Measurements from ENCODE around the gene MAP3K1.
"Not testable (repeated sequence)": the region's sequence is repeated elsewhere in the genome, so short reads cannot be mapped to it uniquely, and the experiment has no call there.

Gene MAP3K1

DNA sequence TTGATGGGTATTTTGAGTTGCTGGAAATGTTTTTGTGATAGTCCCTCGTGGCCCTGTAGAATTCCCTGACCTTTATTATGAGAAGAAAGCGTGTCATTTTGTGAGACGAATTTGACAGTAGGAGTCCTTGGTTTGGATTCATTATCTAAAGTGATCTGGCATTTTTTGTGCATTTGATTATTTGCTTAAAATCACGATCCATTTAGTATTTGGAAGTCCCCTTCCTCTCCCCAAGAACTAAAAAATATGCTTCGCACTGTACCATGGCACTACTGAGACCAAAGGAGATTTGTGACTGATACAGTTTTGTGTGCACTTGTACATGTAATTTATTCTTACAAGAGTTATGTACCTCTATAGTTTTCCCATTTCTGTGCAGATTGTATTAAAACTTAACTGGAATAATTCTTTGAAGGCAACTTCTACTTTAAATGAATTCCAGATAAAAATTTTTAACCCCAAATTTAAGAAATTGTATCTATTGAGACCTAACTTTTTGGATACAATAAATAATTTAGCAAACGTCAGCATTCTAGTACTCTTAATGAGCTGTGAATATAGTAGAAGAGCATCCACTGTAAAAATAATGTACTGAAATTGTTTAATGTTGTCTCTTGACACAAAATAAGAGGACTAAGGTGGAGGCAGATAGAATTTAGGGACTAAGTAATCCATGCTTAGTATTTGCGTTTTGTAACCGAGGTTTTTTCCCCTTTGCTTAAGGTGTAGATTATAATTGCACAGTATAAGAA, 2.1 kb downstream of the MAP3K1 start:
- Histone ChIP-seq H3K9ac (ENCODE audit: low read length) (peak overlapping the region; percentile 85), H3K27me3 (ENCODE audit: control insufficient read depth, insufficient read depth, low read length) (no peaks in the 10 kb centered on the region), H3K36me3 (ENCODE audit: control insufficient read depth, insufficient read depth, low read length) (no peaks in the 10 kb centered on the region), H3K4me1 (ENCODE audit: control insufficient read depth, insufficient read depth, low read length) (peaks cover 3% of the 10 kb centered on the region), H3K9me3 (ENCODE audit: control insufficient read depth, low read length) (no peaks in the 10 kb centered on the region), H3K4me3 (ENCODE audit: low read length) (peak overlapping the region; percentile 54)

DNA sequence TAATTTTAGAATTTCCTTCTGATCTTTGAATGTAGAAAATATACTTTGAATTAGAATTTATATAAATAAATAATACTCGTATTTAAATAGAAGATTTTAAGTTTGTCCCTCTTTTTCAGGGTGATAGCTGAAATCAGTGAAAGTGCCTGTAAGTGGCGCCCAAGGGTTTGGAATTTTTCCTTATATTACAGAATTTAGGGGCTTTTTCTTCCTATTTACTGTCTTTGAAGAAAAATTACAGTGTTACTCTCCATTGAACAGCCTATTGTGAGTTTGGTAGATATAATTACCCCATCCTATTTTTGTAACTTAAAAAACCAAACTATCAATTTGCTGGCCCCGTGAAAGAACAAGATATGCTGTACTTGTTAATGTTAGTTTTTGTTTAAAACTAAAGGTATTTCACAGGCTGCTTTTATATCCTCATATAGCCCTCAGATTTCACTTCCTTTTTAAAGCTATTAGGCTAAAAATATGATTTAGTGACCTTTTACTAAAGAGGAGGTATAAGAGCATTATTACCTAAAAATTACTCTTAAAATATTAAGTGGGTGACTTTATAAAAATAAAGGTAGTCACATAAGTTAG, 3.2 kb downstream of the MAP3K1 start:
- no peaks in the 10 kb centered on the region for H3K27me3 ChIP-seq (ENCODE audit: control insufficient read depth, insufficient read depth, low read length)
- peaks cover 7% of the 10 kb centered on the region for H3K4me1 ChIP-seq (ENCODE audit: control insufficient read depth, insufficient read depth, low read length)
- H3K4me3 ChIP-seq (ENCODE audit: low read length) = no peak overlapping the region
- no peaks in the 10 kb centered on the region for H3K9me3 ChIP-seq (ENCODE audit: control insufficient read depth, low read length)
- H3K9ac ChIP-seq (ENCODE audit: low read length) = peak overlapping the region; percentile 62
- H3K36me3 ChIP-seq (ENCODE audit: control insufficient read depth, insufficient read depth, low read length) = no peaks in the 10 kb centered on the region

DNA sequence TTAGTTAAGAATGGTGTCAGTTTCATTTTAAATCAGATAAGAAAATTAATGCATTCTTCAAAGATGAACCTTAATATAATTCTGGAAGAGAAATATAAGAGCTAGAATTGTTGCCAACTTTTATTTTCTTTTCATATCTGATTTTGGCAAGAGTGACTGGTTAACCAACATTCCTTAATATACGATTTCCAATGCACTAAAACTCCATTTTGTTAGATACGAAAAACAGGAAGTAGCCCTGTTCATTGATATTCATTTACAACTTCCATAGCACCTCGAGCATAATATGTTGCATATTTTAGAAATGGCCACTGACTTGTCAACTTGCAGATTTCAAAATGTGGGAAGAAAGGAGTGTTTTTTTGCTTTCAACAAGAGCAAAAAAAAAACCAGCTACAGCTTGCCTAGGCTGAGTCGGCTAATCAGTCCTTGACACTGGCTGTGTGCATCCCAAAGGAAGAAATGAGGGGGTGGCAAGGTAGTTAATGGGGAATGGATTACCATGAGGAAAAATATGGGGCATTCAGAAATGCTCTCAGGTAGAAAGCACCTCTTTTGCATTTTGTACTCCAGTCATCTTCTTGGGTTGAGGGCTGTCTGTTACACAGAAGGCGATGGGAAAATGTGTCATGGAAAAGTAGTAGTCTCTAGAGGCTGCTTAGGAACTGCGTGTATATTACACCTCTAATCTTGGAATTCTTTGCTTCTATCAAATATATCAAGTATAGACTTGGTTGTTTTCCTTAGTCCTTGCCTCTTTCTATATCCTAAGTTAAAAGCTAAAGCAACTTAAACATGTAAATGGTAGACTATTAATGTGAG, 3.9 kb downstream of the MAP3K1 start:
- Histone ChIP-seq H3K4me1 (ENCODE audit: control insufficient read depth, insufficient read depth, low read length) (peaks cover 11% of the 10 kb centered on the region), H3K4me3 (ENCODE audit: low read length) (no peak overlapping the region), H3K27me3 (ENCODE audit: control insufficient read depth, insufficient read depth, low read length) (no peaks in the 10 kb centered on the region), H3K36me3 (ENCODE audit: control insufficient read depth, insufficient read depth, low read length) (no peaks in the 10 kb centered on the region), H3K9me3 (ENCODE audit: control insufficient read depth, low read length) (no peaks in the 10 kb centered on the region), H3K9ac (ENCODE audit: low read length) (peak overlapping the region; percentile 62)

DNA sequence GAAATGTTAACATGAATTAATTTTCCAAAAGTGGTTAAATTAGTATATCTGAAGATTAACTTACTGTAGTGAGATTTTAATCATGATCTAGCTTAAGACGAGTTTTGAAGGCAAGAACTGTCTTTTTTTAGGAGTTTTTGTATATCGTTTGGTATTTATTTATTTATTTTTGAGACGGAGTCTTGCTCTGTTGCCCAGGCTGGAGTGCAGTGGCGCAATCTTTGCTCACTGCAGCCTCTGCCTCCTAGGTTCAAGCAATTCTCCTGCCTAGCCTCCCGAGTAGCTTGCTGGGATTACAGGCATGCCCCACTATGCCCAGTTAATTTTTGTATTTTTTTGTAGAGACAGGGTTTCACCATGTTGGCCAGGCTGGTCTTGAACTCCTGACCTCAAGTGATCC, 6.5 kb downstream of the MAP3K1 start:
- not testable (repeated sequence) for H3K4me3 ChIP-seq (ENCODE audit: low read length); H3K36me3 ChIP-seq (ENCODE audit: control insufficient read depth, insufficient read depth, low read length); H3K27me3 ChIP-seq (ENCODE audit: control insufficient read depth, insufficient read depth, low read length); H3K9ac ChIP-seq (ENCODE audit: low read length); H3K9me3 ChIP-seq (ENCODE audit: control insufficient read depth, low read length)
- H3K4me1 ChIP-seq (ENCODE audit: control insufficient read depth, insufficient read depth, low read length) = peaks cover 12% of the 10 kb centered on the region

DNA sequence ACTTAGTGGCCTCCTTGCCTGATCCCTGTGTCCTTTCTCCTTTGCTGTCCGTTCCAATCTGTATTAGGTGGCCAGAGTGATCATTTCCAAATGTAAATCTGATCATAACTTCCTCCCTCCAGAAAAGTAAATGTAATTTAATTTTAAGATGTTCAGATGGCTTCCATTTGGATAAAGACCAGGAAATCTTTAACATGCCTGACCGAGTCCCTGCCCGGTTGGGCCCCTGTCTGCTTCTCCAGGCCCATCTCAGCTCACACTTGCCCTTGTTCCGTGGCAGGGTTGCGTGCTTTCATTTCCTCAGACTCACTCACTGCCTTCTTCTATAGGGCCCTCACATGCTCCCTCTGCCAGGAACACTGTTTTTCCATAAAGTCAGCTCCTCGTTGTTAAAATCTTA, 7.6 kb downstream of the MAP3K1 start:
- Histone ChIP-seq H3K4me1 (ENCODE audit: control insufficient read depth, insufficient read depth, low read length) (peaks cover 12% of the 10 kb centered on the region), H3K4me3 (ENCODE audit: low read length) (no peak overlapping the region), H3K36me3 (ENCODE audit: control insufficient read depth, insufficient read depth, low read length) (no peaks in the 10 kb centered on the region), H3K27me3 (ENCODE audit: control insufficient read depth, insufficient read depth, low read length) (no peaks in the 10 kb centered on the region), H3K9ac (ENCODE audit: low read length) (no peak overlapping the region), H3K9me3 (ENCODE audit: control insufficient read depth, low read length) (no peaks in the 10 kb centered on the region)

DNA sequence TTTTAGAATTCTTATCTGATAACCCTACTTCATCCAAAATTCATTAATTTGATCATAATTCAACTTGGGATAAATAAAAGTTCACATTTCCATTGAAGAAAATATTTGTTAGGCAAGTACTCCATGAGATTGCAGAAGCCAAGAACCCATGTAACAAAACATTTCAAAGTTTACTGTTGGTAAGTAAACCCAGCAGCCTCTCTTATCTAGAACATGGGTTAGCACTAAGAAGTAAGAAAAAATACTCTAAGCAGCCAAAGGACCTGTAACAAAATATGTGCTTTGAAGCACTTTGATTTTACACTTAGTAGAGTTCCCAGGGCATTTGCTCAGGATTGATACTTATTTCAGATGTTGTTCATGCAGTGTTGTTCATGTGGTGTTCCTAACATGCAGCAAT, 8.7 kb downstream of the MAP3K1 start:
- Histone ChIP-seq H3K4me3 (ENCODE audit: low read length) (no peak overlapping the region), H3K9me3 (ENCODE audit: control insufficient read depth, low read length) (no peaks in the 10 kb centered on the region), H3K4me1 (ENCODE audit: control insufficient read depth, insufficient read depth, low read length) (peaks cover 12% of the 10 kb centered on the region), H3K27me3 (ENCODE audit: control insufficient read depth, insufficient read depth, low read length) (no peaks in the 10 kb centered on the region), H3K9ac (ENCODE audit: low read length) (no peak overlapping the region), H3K36me3 (ENCODE audit: control insufficient read depth, insufficient read depth, low read length) (no peaks in the 10 kb centered on the region)

DNA sequence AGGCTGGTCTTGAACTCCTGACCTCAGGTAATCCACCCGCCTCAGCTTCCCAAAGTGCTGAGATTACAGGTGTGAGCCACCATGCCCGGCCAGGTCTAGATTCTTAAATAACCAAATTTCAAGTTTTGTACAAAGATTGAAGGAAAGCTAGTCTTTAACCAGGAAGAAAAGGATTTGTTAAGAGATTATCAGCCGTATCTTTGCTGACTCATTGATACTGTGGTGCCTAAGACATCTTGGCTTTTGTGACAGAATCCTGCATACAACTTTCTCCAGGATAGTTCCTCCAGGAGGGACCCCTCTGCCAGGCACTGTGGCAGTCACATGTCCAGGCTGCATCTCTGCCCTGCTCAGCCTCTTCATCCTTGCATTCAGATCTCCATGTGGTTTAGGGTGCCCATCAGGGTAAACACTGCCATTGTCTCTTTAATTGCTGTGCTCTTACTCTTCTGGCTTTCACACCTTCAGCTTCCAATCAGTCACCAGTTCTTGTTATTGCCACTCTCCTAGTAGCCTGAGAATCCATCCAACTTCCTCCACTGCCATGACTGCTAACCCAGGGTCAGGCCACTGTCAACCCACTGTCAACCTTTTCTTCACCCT, 10.0 kb downstream of the MAP3K1 start:
- no peak overlapping the region for H3K4me3 ChIP-seq (ENCODE audit: low read length)
- H3K36me3 ChIP-seq (ENCODE audit: control insufficient read depth, insufficient read depth, low read length) = no peaks in the 10 kb centered on the region
- H3K9me3 ChIP-seq (ENCODE audit: control insufficient read depth, low read length) = no peaks in the 10 kb centered on the region
- peaks cover 15% of the 10 kb centered on the region for H3K4me1 ChIP-seq (ENCODE audit: control insufficient read depth, insufficient read depth, low read length)
- H3K9ac ChIP-seq (ENCODE audit: low read length) = no peak overlapping the region
- no peaks in the 10 kb centered on the region for H3K27me3 ChIP-seq (ENCODE audit: control insufficient read depth, insufficient read depth, low read length)

DNA sequence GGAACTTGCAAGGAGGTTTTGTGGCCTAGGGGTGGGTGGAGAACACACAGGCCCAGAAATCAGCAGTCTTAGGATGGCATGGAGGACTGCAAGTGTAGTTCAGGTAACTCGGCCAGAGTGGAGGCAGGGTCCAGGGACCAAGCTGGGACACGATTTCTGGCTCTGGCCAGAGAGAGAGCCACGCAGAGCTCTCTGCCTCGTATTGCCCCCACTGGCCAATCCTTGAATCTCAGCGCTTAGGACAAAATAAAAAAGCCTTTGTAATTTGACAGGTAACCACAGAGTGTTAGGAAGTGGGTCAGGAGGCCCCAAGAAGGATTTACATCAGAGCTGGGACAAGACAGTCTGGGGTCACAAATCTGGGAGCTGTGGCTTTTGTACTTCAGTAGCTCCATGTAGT, 11.7 kb downstream of the MAP3K1 start:
- H3K9me3 ChIP-seq (ENCODE audit: control insufficient read depth, low read length) = no peaks in the 10 kb centered on the region
- no peak overlapping the region for H3K4me3 ChIP-seq (ENCODE audit: low read length)
- peaks cover 15% of the 10 kb centered on the region for H3K4me1 ChIP-seq (ENCODE audit: control insufficient read depth, insufficient read depth, low read length)
- no peaks in the 10 kb centered on the region for H3K36me3 ChIP-seq (ENCODE audit: control insufficient read depth, insufficient read depth, low read length)
- H3K9ac ChIP-seq (ENCODE audit: low read length) = no peak overlapping the region
- no peaks in the 10 kb centered on the region for H3K27me3 ChIP-seq (ENCODE audit: control insufficient read depth, insufficient read depth, low read length)

DNA sequence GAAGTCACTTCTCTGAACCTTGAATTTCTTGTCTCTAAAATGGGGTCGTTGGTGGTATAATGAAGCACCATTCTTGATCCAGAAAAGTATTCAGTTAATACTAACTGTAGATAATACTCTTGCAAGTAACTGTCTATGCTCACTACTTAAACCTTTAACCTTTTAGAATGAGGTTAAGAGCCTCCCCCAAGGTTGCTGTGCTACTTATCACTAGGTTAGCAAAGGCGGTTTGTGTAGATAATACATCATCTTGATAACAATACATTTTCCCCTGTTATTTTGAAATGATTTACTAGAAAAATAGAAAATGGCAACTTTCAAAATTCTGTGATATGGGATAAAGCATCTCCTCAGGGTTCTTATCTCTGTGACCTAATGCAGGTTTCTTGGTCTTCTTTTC, 12.6 kb downstream of the MAP3K1 start:
- no peaks in the 10 kb centered on the region for H3K36me3 ChIP-seq (ENCODE audit: control insufficient read depth, insufficient read depth, low read length)
- no peaks in the 10 kb centered on the region for H3K27me3 ChIP-seq (ENCODE audit: control insufficient read depth, insufficient read depth, low read length)
- peaks cover 15% of the 10 kb centered on the region for H3K4me1 ChIP-seq (ENCODE audit: control insufficient read depth, insufficient read depth, low read length)
- H3K9me3 ChIP-seq (ENCODE audit: control insufficient read depth, low read length) = no peaks in the 10 kb centered on the region
- no peak overlapping the region for H3K9ac ChIP-seq (ENCODE audit: low read length)
- no peak overlapping the region for H3K4me3 ChIP-seq (ENCODE audit: low read length)

DNA sequence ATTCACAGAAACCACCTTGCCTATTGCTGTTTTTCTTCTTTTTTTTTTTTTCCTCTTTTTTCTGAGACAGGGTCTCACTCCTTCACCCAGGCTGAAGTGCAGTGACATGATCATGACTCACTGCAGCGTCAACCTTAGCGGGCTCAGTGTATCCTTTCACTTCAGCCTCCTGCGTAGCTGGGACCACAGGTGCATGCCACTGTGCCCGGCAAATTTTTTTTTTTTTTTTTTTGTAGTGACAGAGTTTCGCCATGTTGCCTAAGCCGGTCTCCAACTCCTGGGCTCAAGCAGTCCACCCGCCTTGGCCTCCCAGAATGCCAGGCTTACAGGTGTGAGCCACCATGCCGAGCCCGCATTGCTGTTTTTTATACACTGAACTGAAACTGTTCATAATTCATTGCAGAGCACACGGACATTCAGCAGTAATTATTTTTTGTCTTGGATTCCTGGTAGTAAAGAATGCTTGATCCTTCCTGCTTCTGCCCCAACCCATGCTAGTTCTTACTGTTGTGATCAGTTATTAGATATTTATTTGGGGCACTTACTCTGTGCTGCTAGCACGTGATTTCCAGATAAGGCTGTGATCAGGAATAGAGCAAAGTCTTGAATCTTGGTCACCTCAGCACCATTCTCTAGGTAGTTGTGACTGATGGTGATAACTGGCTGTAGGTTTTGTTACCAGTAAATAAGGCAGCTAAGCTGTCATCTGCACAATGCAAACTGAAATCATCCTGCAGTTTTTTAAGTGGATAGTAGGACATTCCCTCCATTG, 14.0 kb downstream of the MAP3K1 start:
- Histone ChIP-seq H3K36me3 (ENCODE audit: control insufficient read depth, insufficient read depth, low read length) (no peaks in the 10 kb centered on the region), H3K4me3 (ENCODE audit: low read length) (no peak overlapping the region), H3K9ac (ENCODE audit: low read length) (no peak overlapping the region), H3K9me3 (ENCODE audit: control insufficient read depth, low read length) (no peaks in the 10 kb centered on the region), H3K4me1 (ENCODE audit: control insufficient read depth, insufficient read depth, low read length) (peaks cover 9% of the 10 kb centered on the region), H3K27me3 (ENCODE audit: control insufficient read depth, insufficient read depth, low read length) (no peaks in the 10 kb centered on the region)

DNA sequence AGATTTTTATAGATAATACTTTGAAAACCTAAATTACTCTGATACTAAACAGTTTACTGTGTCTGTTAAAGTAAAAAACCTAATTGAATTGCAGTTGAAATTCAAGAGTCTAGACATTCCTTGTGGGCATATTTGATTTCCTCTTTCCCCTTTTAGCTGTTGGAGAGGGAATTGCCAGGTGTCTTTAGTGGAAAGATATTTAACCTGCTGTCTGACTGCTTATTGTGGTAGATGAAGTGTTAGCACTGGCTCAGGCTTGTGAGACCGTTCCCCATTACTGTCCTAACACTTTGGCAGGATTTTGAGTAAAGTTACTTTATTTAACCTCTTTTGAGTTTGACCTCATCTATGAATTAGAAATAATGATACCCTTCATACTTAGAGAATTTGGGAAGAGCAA, 16.4 kb downstream of the MAP3K1 start:
- no peak overlapping the region for H3K9ac ChIP-seq (ENCODE audit: low read length)
- H3K4me3 ChIP-seq (ENCODE audit: low read length) = no peak overlapping the region
- H3K36me3 ChIP-seq (ENCODE audit: control insufficient read depth, insufficient read depth, low read length) = no peaks in the 10 kb centered on the region
- no peaks in the 10 kb centered on the region for H3K27me3 ChIP-seq (ENCODE audit: control insufficient read depth, insufficient read depth, low read length)
- peaks cover 14% of the 10 kb centered on the region for H3K4me1 ChIP-seq (ENCODE audit: control insufficient read depth, insufficient read depth, low read length)
- no peaks in the 10 kb centered on the region for H3K9me3 ChIP-seq (ENCODE audit: control insufficient read depth, low read length)
